LNCAP (cell line): ENCODE measurements around the gene TEAD3.

ENCODE experiments used
- TF ChIP-seq, protein P1 (sequence below): fragments of 450-650 bp; IDR thresholded peaks from 2 replicates; pipeline ENCODE4 v1.5.1; 2017; ENCODE audit warnings: mild to moderate bottlenecking

Gene TEAD3

DNA sequence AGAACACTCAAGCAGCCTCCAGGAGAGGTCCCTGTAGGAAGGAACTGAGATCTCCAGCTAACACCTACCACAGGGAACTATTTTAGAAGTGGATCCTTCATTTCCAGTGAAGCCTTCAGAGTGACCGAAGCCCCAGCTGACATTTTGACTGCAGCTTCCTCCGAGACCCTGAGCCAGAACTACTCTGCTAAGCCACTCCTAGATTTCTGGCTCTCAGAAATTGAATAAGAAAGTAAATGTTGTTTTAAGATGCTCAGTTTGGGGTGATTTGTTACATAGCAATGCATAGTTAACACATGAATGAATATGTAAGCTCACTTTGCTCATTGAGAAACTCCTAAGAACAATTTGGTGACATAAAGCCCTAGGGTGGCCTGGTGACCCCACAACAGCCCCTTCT lies 10.3 kb upstream of the TEAD3 start:
- TF ChIP-seq, protein P1, sequence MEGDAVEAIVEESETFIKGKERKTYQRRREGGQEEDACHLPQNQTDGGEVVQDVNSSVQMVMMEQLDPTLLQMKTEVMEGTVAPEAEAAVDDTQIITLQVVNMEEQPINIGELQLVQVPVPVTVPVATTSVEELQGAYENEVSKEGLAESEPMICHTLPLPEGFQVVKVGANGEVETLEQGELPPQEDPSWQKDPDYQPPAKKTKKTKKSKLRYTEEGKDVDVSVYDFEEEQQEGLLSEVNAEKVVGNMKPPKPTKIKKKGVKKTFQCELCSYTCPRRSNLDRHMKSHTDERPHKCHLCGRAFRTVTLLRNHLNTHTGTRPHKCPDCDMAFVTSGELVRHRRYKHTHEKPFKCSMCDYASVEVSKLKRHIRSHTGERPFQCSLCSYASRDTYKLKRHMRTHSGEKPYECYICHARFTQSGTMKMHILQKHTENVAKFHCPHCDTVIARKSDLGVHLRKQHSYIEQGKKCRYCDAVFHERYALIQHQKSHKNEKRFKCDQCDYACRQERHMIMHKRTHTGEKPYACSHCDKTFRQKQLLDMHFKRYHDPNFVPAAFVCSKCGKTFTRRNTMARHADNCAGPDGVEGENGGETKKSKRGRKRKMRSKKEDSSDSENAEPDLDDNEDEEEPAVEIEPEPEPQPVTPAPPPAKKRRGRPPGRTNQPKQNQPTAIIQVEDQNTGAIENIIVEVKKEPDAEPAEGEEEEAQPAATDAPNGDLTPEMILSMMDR: no peak

DNA sequence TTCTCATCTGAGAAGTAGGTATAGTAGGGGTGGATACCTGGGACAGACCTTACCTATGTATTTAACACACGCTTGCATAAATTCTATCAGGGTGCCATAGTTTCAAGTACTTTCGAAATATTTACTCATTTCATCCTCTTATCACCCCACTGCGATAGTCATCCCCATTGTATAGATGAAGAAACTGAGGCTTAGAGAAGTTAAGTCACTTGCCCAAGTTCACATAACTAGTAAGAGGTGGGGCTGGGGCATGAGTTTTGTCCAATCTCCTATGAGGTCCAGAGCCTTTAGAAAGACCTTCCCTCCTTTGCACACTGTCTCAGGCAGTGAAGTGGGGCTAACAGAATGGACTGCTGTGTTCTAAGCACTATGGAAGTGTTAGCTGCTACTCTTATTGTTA lies 9.7 kb upstream of the TEAD3 start:
- TF ChIP-seq, protein P1: no peak

DNA sequence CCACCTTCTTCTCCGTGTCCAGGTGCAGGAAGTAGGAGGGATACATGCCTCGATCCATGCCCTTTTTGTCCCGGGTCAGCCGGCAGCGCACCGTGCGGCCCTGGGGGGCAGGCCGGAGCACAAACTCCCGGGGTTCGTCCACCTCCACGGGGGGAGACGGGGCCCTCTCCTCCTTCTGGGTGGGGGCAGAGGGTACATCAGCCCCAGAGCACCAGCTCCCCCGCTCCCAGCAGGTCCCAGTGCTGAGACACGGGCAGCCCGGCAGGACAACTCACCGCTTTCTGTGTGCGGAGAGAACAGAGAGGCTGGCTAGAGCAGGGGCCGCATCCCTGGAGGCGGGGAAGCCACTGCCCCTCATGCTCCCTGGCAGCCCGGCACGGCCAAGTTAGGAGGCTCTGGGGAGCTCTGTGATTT lies 9.1 kb upstream of the TEAD3 start:
- TF ChIP-seq, protein P1: no peak

DNA sequence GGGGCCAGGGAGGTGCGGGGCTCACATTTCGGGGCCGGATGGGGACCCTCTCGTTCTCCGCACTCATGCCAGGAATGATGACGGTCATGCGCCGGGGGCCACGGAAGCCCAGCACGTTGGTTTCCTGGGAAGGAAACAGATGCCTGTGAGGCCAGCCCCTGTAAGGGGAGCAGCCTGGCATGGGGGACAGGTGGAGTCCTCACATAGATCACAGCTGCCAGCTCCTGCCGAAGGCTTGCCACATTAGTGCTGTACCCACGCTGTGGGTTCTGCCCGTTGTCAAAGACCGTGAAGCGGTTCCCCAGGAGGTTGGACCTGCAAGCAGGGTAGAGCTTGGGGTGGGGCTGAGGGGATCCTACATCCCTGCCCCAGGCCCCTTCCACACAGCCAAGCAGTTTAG lies 6.7 kb upstream of the TEAD3 start:
- TF ChIP-seq, protein P1: no peak

DNA sequence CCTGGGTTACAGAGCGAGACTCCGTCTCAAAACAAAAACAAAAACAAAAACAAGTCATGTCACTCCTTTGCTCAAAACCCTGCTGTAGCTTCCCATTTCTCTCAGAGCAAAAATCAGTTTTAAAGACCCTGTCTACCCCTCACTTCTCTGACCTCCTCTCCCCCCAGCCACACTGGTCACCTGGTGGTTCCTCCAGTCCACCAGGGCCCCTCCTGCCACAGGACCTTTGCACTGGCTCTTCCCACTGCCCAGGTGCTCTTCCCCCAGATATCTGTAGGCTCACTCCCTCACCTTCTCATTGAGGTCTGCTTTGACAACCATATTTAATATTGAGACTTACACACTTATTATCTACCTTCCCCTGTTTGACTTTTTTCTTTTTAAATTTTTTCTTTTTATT lies 4.9 kb upstream of the TEAD3 start:
- TF ChIP-seq, protein P1: no peak

DNA sequence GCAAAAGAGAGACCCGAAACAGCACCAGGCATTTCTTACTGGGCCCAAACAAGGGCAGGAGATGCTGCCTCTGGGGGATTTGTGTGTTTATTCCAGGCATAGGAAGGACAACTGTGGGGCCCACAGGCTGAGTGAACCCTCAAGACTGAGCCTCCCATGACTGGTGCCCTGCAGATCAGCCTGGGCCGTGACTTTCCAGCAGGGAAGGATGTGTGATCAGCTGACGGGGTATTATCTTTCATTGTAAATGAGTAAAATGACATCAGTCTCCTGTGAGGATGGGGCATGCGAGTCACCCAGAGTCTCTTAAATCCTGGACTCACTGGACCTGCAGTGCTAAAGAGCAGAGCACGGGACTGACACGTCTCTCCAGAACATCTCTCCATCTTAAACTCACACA lies 3.9 kb upstream of the TEAD3 start:
- TF ChIP-seq, protein P1: no peak

DNA sequence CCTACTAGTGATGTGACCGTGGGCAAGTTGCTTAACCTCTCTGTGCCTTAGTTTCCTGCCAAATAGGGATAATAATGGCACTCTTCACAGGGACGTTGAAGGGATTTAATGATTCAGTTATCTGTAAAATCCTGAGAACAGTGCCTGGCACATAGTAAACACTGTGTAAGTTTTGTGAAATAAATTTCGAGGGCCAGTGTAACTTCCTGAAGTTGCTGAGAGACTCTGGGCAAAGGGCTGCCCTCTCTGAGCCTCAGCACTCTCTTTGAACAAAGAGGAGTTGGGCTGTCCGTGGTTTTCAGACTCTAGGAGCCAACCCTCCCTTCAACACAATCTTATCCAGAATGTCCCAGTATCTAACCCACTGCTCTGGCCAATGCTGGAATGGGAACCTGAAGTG lies 2.5 kb upstream of the TEAD3 start:
- TF ChIP-seq, protein P1: no peak

DNA sequence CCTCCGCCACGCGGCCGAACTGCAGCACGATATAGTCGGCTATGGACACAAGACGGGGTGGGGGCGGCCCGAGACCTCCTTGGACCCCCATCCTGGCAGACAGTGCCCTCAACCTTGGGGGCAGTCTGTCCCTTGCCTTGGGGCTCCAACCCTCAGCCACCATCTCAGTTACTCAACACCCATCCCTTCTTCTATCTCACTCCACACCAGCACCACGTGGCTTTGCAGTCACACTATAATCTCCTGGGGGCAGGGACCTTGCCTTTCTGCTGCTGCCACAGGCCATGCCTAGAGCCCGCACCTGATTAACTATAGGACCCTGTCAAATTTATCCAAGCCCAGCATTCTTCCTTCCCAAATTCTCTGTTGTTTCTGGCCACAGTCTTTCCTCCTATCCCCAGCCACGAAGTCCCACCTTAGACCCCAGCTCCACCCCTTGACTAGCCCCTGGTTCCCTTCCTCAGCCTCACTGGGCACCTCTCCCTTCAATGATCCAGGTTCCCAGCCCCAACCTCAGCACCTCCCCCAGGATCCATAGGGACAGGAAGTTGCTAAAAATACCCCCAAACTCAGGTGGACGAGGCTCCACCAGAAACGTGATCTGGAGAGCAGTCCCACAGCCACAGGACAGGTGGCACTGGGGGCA lies 1.7 kb upstream of the TEAD3 start:
- TF ChIP-seq, protein P1: no peak
